HG02943 (cell line): Measurements from ENCODE around the gene ENO1.
"Not testable (repeated sequence)": the region's sequence is repeated elsewhere in the genome, so short reads cannot be mapped to it uniquely, and the experiment has no call there.

ENCODE experiments used
- ATAC-seq: cut with Tn5 transposase; IDR thresholded peaks from one replicate; pipeline ENCODE4 v1.9.1; 2021; ENCODE audit warnings: mild to moderate bottlenecking, low read depth, moderate library complexity; ENCODE audit not compliant: unreplicated experiment

The ENO1 gene

DNA sequence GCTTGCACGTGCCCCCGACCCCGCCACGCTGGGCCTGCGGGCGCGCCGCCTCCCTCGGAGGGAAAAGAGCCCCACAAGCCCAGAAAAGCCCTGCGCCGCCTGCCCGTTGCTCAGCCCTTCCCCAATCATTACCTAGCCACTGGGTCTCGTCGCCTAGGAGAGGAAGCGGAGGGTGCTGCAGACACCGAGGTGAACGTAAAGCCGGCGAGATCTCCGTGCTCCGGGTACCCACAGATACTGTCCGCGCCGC lies at the start of gene ENO1:
TSS of gene ENO1 (minus strand) at position 239 of the 250 bp plus-strand sequence. CDS start 3,778 bp downstream, outside the sequence.
- ATAC-seq: no peak

DNA sequence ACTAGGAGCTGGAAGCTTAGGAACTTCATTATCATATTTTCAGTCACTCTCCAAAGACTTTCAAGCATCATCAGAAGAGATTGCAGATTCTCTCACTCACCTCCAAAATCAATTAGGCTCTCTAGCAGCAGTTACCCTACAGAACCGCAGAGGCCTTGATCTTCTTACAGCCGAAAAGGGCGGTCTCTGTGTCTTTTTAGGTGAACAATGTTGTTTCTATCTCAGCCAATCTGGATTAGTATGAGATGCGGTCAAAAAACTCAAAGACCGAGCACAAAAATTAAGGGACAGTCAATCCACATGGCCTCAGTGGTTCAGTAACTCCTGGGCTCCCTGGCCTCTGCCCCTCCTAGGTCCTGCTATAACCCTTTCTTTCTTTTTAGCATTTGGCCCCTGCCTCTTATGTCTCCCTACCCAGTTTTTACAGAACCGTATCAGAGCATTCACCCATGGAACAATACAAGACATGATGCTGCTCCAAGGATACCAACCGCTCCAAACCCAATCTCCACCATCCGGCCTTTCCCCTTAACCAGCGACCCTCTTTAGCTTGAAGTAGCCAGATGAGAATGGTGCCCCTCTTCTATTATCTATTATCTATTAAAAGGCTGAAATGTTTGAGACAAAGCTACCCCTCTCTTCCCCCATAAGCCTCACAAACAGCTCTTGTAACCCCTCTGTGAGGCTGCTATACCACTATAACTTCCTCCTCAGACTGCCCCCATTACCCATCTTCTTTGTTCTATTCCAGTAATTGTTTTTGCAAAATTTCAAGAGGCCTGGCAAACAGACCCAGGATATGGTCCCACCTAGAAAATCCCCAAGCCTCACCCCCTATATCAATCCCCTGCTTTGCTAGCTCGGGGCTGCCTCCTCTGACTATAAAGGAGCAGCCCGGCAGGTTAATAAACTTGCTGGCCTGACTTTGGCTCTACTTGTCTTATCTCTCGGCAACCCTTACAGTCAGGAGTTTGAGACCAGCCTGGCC lies 48.5 kb upstream of the ENO1 start:
- ATAC-seq: no peak

DNA sequence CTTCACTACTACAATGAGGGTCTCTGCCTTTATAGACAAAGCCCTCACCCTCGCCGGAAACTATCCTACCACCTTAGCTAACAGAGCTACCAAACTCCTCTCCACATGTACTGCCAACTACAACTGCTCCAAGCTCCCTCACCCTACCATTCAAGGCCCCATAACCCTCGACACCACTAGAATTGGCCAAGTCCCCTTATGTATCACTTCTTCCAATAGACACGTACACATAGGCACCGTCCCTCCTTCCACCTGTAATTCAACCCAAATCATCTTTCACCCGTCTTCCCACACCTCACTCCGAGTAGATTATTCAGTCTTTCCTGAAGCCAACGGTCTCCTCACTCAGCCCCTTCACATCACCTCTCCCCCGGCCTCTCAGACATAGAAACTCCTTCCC lies 47.5 kb upstream of the ENO1 start:
- ATAC-seq: no peak

DNA sequence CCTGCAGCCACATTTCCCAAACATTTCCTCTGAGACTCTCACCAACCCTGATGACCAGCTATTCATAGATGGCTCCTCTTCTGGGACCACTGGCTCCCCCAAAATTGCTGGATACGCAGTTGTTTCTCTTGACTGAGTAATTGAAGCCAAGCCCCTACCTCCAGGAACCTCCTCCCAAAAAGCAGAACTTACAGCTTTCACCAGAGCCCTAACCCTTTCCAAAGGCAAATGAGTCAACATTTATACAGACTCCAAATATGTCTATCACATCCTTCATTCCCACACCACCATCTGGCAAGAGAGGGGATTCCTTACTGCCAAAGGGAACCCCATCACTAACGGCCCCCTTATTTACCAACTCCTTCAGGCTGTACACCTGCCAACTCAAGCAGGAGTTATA lies 46.9 kb upstream of the ENO1 start:
- ATAC-seq: no peak

DNA sequence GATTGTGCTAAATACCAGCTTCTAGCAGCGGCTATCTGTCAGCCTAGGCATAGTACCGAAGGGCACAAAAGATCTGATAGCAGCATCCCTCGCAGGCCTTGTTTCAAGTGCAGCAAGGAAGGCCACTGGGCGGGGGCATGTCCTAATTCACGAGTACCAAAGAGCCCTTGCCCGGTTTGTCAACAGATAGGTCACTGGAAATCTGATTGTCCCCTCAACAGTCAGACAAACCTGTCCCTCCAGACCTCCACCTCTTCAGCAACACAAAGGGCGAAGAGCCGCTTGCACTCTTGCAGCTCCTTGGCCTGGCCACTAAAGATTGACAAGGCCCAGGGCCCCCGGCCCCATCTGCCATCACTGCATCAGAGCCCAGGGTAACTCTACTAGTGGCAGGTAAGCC lies 44.5 kb upstream of the ENO1 start:
- ATAC-seq: no peak

DNA sequence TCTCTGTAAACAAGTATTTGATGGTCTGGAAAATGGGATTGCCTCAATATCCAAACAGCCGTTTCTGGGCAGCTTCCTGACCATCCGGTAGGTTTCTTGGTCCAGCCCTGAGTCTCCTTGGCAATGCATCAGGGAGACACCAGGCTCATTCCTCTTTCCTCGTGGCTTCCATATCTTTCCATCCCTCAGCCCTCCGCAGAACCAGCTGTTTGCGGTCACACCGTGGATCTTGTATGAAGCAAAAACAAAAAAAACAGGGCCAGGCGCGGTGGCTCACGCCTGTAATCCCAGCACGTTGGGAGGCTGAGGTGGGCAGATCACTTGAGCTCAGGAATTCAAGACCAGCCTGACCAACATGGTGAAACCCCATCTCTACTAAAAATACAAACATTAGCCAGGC lies 39.0 kb upstream of the ENO1 start:
- ATAC-seq: not testable (repeated sequence)

DNA sequence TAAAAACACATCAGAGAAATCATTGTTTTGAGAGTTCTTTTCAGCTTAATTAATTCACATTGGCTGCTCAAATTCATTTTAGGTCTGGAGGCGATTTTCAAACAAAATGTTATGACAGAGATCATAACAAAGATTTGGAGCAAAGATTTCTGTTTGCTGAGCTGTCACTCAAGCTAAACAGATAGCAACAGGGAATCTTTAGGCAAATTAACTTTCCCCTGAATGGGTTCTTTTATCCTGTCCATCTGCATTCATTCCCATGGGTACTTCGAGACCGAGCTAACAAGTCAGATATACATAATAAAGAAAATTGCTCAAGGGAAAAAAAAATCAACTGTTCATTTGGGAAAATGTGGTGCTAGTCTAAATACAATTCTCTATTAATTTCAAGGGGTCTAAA lies 37.0 kb upstream of the ENO1 start:
- no peak for ATAC-seq

DNA sequence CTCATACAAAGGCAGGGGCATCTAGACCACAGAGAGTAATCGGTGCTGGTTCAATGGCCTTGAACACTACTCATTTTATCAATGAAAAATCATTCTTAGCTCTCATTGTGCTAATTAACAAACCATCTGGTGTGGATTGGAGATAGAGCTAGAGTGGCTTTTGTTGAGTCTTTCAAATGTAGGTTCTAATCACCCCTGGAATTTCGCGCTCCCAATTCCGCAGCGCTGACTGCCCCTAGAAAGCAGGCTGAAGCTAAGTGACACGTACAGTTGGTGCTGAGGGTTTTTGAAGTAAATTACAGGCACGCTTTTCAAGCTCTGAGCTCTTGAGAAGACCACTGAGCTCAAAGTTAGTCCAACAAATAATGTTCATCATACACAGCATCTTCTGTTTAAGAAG lies 36.0 kb upstream of the ENO1 start:
- ATAC-seq: no peak

DNA sequence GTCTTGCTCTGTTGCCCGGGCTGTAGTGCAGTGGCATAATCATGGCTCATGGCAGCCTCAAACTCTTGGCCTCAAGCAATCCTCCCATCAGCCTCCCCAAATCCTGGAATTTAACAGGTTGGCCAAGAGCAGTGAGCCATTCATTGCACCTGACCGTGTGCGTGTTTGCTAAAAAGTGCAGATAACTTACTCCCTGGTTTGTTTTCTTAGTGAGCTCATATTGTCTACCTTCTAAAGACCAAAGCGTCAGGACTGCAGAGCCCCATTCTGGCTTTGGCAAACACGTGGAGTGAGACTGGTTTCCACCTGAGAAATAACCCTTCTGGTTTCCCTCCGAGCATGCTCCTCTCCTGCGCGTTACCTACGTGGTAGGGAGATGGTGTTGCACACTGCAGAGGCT lies 35.0 kb upstream of the ENO1 start:
- no peak for ATAC-seq

DNA sequence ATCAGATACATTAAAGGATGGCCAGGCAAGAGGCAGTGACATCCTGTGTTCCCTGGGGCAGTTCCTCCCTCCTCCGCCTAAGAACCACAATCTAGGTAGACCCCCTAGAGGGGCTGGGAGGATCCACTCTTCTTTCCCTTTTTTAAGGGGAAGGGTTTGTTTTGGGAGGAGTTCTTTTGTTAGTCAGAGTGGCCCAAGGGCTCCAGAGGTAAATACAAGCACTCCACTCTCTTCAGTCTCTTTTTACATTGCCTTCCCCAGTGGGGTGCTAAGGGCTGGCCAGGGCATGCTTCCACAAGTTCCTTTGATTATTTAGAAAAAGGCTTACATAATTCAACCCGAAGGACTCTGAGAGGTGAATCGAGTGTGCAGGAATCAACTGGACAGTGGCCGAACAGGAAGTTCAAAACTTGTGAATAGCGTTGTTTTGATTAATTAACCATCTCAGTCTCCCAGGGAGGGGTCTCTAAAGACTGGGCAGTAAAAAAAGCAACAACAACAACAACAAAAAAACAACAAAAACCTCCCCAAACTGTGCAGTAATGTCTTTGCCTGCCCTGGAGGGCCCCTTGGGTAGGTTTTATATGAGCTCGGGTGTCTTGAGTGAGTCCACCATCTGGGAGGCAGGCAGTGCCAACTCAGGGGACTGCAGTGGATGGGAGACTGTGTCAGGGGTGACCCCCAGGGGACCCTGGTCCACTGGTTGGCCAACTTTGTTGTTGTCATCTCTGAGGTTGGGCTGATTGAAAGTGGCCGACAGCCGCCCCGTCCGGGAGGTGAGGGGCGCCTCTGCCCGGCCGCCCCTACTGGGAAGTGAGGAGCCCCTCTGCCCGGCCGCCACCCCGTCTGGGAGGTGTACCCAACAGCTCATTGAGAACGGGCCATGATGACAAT lies 33.2 kb upstream of the ENO1 start:
- no peak for ATAC-seq

DNA sequence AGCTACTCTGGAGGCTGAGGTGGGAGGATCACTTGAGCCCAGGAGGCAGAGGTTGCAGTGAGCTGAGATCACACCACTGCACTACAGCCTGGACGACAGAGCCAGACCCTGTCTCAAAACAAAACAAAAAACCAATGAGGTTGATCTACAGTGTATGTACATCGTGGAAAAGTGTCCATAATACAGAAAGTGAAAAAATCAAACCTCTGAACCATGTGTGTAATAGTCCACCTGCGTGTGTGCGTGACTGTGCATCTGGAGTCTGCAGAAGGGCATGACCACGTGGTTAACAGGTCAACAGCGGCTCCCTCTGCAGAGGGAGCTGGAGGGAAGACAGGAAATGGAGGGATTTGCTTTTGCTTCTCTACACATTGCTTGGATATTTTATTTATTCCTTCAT lies 32.4 kb upstream of the ENO1 start:
- ATAC-seq: no peak

DNA sequence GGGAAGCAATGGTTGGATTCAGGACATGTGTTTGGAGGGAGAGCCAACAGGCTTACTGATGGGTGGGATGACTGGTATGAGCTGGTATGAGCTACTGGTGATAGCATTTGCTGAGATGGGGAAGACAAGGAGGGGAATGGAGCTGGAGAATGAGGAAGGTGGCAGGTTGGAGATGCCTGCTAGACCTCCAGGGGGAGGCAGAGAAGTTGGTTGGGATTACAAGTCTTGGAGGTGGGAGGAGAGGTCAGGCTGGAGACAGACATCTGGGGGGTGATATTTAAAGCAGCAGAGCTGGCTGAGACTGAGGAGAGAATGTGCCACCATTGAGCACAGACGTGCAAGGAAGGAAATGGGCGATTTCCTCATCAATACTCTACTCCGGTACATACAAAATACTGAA lies 31.8 kb upstream of the ENO1 start:
- no peak for ATAC-seq

DNA sequence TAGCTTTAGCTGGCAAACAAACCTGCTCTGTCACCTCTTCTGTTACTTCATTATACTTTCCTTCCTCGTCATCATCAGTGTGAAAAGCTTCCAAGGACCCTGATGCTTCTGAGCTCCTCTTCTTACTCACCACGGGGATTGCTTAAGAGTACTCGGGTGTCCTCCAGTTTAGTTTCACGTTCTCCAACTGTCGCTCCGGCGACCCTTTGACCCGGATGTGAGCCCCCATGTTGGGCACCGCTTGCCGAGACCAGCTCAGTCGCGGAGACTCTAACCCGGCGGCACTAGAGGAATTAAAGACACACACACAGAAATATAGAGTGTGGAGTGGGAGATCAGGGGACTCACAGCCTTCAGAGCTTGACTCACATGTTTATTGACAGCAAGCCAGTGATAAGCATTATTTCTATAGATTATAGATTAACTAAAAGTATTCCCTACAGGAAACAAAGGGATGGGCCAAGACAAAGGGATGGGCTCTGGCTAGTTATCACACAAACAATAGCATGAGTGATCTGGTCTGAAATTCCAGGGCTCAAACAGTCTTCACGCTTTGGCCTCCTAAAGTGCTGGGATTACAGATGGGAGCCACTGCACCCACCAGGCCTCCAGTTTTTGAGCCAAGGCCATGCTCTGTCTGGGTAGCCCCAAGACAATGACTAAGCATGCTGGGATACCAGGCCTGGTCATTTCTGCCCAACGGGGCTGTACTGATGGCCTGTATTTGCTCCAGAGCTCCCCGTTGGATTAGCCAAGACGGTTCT lies 30.1 kb upstream of the ENO1 start:
- no peak for ATAC-seq

DNA sequence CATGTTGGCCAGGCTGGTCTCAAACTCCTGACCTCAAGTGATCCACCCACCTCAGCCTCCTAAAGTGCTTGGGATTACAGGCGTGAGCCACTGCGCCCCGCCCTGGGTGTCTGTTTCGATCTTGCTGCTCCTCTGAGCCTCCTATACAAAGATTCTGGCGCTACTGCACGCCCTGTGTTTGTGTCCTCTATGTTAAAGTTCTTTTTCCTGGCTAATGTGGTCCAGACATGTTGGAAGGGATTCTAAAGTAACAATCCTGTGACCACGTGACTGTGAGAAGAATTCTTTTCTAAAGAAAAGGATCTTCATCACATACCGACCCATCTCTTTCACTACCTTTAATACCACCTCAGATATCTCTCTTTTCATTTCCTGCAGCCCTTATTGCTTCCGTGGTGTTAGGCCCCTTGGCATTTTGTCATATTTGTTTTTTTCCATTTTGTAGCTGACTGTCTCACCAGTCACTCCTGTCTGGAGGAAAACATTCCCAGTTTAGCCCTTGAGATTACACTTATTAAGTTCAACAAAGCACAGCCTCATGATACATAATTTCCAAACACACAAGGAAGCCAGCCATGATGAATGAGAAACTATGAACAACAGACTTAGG lies 27.2 kb upstream of the ENO1 start:
- no peak for ATAC-seq

DNA sequence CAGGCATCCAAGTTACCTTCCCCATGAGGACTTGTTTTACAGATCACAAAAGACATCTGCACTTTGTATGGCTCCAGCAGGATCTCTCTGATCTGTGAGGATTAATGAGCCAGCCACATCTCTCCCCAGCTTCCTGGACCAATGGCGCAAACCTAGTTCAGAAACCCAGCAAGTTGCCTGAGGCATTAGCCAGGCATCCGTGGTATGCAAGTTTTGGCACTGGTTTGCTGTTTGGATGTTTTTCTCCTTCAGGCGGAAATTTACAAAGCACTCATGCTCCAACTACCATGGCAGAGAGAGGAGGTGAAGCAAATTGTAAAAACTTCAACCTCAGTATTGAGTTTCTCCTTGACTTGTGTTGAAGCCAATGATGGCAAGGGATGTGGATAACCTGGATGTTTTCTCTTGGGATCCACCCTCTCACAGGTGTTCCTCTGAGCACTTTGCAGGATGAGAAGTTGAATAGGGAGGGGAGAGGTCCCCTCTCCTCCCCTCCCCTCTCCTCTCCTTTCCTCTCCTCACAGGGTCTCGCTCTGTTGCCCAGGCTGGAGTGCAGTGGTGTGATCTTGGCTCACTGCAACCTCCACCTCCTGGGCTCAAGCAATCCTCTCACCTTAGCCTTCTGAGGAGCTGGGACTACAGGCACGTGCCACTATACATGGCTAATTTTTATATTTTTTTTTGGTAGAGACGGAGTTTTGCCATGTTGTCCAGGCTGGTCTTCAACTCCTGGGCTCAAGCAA lies 25.6 kb upstream of the ENO1 start:
- no peak for ATAC-seq

DNA sequence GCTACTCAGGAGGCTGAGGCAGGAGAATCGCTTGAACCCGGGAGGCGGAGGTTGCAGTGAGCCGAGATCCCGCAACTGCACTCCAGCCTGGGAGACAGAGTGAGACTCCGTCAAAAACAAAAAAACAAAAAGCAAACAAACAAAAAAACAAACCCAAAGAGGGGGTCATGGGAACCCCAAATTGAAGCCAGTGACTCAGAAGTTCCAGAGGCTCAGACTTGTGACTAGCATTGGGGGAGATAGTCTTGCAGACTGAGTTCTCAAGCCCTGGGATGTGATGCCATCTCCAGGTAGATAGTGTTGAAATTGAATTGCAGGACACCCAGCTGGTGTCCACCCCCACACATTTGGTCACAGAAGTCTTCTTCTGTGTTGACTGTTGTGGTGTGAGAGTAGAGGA lies 24.9 kb upstream of the ENO1 start:
- ATAC-seq: no peak

DNA sequence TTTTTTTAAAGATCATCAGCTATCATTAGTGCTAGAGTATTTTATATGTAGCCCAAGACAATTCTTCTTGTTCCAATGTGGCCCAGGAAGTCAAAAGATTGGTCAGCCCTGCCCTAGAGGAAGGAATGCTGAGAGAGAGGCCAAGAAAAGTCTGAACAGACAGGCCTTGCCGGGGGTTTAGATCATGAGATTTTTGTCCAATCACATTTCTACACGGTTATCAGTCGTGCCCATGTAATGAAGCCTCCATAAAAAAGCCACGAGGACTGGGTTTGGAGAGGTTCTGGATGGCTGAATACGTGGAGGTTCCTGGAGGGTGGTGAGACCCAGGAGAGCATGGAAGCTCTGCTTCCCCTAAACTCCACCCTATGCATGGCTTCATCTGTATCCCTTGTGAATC lies 24.3 kb upstream of the ENO1 start:
- ATAC-seq: no peak

DNA sequence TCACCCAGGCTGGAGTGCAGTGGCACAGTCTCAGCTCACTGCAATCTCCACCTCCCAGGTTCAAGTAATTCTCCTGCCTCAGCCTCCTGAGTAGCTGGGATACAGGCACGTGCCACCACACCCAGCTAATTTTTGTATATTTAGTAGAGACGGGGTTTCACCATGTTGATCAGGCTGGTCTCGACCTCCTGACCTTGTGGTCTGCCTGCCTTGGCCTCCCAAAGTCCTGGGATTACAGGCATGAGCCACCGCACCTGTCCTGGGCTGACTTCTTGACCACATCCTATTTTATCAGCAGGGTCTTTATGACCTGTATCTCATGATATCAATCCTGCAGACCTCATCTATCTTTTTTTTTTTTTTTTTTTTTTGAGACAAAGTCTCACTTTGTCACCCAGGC lies 22.2 kb upstream of the ENO1 start:
- ATAC-seq: not testable (repeated sequence)

DNA sequence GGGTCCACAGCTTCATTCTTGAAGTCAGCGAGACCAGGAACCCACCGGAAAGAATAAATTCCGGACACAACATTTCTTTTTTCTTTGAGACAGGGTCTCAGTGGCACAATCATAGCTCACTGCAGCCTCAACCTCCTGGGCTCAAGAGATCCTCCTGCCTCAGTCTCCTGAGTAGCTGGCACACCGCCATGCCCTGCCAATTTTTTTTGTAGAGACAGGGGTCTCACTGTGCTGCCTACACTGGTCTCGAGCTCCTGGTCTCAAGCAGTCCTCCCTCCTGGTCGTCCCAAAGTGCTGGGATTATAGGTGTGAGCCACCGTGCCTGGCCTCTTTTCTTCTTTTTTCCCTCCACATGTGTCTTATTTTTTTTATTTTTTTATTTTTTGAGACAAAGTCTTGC lies 20.6 kb upstream of the ENO1 start:
- ATAC-seq: no peak

DNA sequence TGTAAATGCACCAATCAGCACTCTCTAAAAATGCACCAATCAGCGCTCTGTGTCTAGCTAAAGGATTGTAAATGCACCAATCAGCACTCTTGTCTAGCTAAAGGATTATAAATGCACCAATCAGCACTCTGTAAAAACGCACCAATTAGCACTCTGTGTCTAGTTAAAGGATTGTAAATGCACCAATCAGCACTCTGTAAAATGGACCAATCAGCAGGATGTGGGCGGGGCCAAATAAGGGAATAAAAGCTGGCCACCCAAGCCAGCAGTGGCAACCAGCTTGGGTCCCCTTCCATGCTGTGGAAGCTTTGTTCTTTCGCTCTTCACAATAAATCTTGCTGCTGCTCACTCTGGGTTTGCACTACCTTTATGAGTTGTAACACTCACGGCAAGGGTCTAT lies 19.9 kb upstream of the ENO1 start:
- not testable (repeated sequence) for ATAC-seq
